ENCODE data around the gene MPHOSPH9. TPM values are rescaled to one million over a fixed set of nuclear protein-coding genes. Genes with fewer than 3 reads are reported as not detected.

MPHOSPH9 gene
- total RNA-seq, 1 donor, result 42.7 TPM

- TF ChIP-seq CTCF (IDR thresholded peaks at IDR 0.05; ENCODE audit: extremely low read depth, low read depth, low read length), result no peak
- Histone ChIP-seq H3K4me3 (ENCODE audit: insufficient read depth, low read length) (no peak overlapping the region), H3K36me3 (ENCODE audit: insufficient read depth, low read length) (no peaks in the 10 kb centered on the region), H4K20me1 (ENCODE audit: insufficient read depth, low read length) (peaks cover 3% of the 10 kb centered on the region), H3K4me2 (ENCODE audit: insufficient read depth, low read length) (no peak overlapping the region), H3K9me3 (ENCODE audit: low read depth, low read length) (no peaks in the 10 kb centered on the region), H2AFZ (ENCODE audit: low read length) (no peak overlapping the region), H3K4me1 (ENCODE audit: insufficient read depth, low read length) (peaks cover 15% of the 10 kb centered on the region), H3K79me2 (ENCODE audit: insufficient read depth, low read length) (peaks cover 17% of the 10 kb centered on the region), H3K27ac (ENCODE audit: low read depth, low read length) (no peak overlapping the region), H3K27me3 (ENCODE audit: insufficient read depth, low read length) (no peaks in the 10 kb centered on the region)
- DNase-seq (ENCODE audit: insufficient read length, low spot score, missing footprints), result no peak
Measured at GRCh38 chr12:123134271-123134671, 98.7 kb downstream of the MPHOSPH9 start.

- no peaks in the 10 kb centered on the region for H3K27me3 ChIP-seq (ENCODE audit: insufficient read depth, low read length)
- H3K79me2 ChIP-seq (ENCODE audit: insufficient read depth, low read length), result peaks cover 19% of the 10 kb centered on the region
- no peaks in the 10 kb centered on the region for H3K9me3 ChIP-seq (ENCODE audit: low read depth, low read length)
- H3K4me2 ChIP-seq (ENCODE audit: insufficient read depth, low read length), result no peak overlapping the region
- H3K36me3 ChIP-seq (ENCODE audit: insufficient read depth, low read length), result no peaks in the 10 kb centered on the region
- no peak for TF ChIP-seq CTCF (IDR thresholded peaks at IDR 0.05; ENCODE audit: extremely low read depth, low read depth, low read length)
- H3K4me1 ChIP-seq (ENCODE audit: insufficient read depth, low read length), result peaks cover 15% of the 10 kb centered on the region
- H3K4me3 ChIP-seq (ENCODE audit: insufficient read depth, low read length), result no peak overlapping the region
- no peak overlapping the region for H2AFZ ChIP-seq (ENCODE audit: low read length)
- no peak overlapping the region for H3K27ac ChIP-seq (ENCODE audit: low read depth, low read length)
- no peak for DNase-seq (ENCODE audit: insufficient read length, low spot score, missing footprints)
- peaks cover 3% of the 10 kb centered on the region for H4K20me1 ChIP-seq (ENCODE audit: insufficient read depth, low read length)
Measured at GRCh38 chr12:123133701-123134100, 99.2 kb downstream of the MPHOSPH9 start.

GRCh38 chr12:123132951-123133619 lies 99.9 kb downstream of the MPHOSPH9 start:
- no peaks in the 10 kb centered on the region for H3K27me3 ChIP-seq (ENCODE audit: insufficient read depth, low read length)
- DNase-seq (ENCODE audit: insufficient read length, low spot score, missing footprints), result no peak
- H3K27ac ChIP-seq (ENCODE audit: low read depth, low read length), result no peak overlapping the region

More at GRCh38 chr12:123132951-123133619, 99.9 kb downstream of the MPHOSPH9 start:
- Histone ChIP-seq H3K9me3 (ENCODE audit: low read depth, low read length) (no peaks in the 10 kb centered on the region), H3K36me3 (ENCODE audit: insufficient read depth, low read length) (no peaks in the 10 kb centered on the region), H3K4me3 (ENCODE audit: insufficient read depth, low read length) (no peak overlapping the region), H4K20me1 (ENCODE audit: insufficient read depth, low read length) (peaks cover 3% of the 10 kb centered on the region), H3K4me1 (ENCODE audit: insufficient read depth, low read length) (peaks cover 19% of the 10 kb centered on the region), H3K79me2 (ENCODE audit: insufficient read depth, low read length) (peaks cover 19% of the 10 kb centered on the region), H3K4me2 (ENCODE audit: insufficient read depth, low read length) (no peak overlapping the region), H2AFZ (ENCODE audit: low read length) (no peak overlapping the region)
- TF ChIP-seq CTCF (IDR thresholded peaks at IDR 0.05; ENCODE audit: extremely low read depth, low read depth, low read length), result no peak
